Thoracic aorta (tissue), 2 donors: Measurements from ENCODE around the gene SIGLEC12. TPM values are rescaled to one million over a fixed set of nuclear protein-coding genes. Genes with fewer than 3 reads are reported as not detected.

Experiments
- ATAC-seq: fragments of 150-250 bp; one replicate; pipeline ENCODE4 v1.8.0; 2017; ENCODE audit warnings: low read depth; ENCODE audit not compliant: insufficient number of reproducible peaks, low FRiP score
- DNase-seq: peaks from one replicate; pipeline ENCODE4 v3.0.0-alpha.2; 2020; ENCODE audit warnings: low spot score
- H3K27ac ChIP-seq, 2 donors: fragments of 200-600 bp; sonication (generic); 1 replicate in 1 of 2; 2 replicates in 1 of 2; pipeline ENCODE4 v1.5.1; 2016; ENCODE audit warnings: mild to moderate bottlenecking in 2 of 2, moderate library complexity in 2 of 2
- H3K27me3 ChIP-seq: fragments of 200-600 bp; sonication (generic); replicated peaks from 2 replicates; pipeline ENCODE4 v1.6.0; 2016; ENCODE audit warnings: mild to moderate bottlenecking; ENCODE audit not compliant: insufficient read depth
- H3K36me3 ChIP-seq: fragments of 200-600 bp; sonication (generic); one replicate; pipeline ENCODE4 v1.5.1; 2016
- H3K4me1 ChIP-seq, 2 donors: fragments of 200-600 bp; sonication (generic); 1 replicate in 1 of 2; 2 replicates in 1 of 2; pipeline versions ENCODE4 v1.5.1 to v1.6.0; 2016; ENCODE audit warnings: low read depth in 2 of 2, mild to moderate bottlenecking in 1 of 2; ENCODE audit not compliant: control insufficient read depth in 1 of 2
- H3K4me3 ChIP-seq: fragments of 200-600 bp; sonication (generic); 2 replicates; pipeline ENCODE4 v1.5.1; 2016; ENCODE audit warnings: mild to moderate bottlenecking
- H3K9me3 ChIP-seq: fragments of 200-600 bp; sonication (generic); 2 replicates; pipeline ENCODE4 v1.5.1; 2016
- CTCF ChIP-seq: fragments of 200-600 bp; sonication (generic); IDR thresholded peaks from one replicate; pipeline ENCODE4 v1.5.1; 2019; ENCODE audit warnings: antibody characterized with exemption
- total RNA-seq, 2 donors: library from RNA; depleted of rRNA; stranded (reverse); fragments of >200 nt; gene quantifications; one replicate each; pipeline versions ENCODE4 v1.1.0 to v1.2.3, GENCODE V29; 2016

SIGLEC12 gene
- total RNA-seq, 2 donors from 2014 or later, result 2.2 TPM; not detected in 1

- ATAC-seq, result no peak
Measured at GRCh38 chr19:51490676-51491075, 10.9 kb downstream of the SIGLEC12 start.

GRCh38 chr19:51489113-51489512 is 12.5 kb downstream of the SIGLEC12 start:
- Histone ChIP-seq H3K4me3 (no peak overlapping the region), H3K27me3 (no peaks in the 10 kb centered on the region), H3K4me1 (no peaks in the 10 kb centered on the region), H3K36me3 (no peaks in the 10 kb centered on the region), H3K9me3 (no peaks in the 10 kb centered on the region), H3K27ac (no peak overlapping the region)
- ATAC-seq (no peak), DNase-seq (no peak)
- no peak for TF ChIP-seq CTCF

More at GRCh38 chr19:51490676-51491075, 10.9 kb downstream of the SIGLEC12 start:
- H3K4me1 ChIP-seq, result no peaks in the 10 kb centered on the region
- no peaks in the 10 kb centered on the region for H3K27me3 ChIP-seq
- TF ChIP-seq CTCF, result no peak
- H3K27ac ChIP-seq, result no peak overlapping the region
- no peaks in the 10 kb centered on the region for H3K36me3 ChIP-seq
- no peak for DNase-seq
- H3K4me3 ChIP-seq, result no peak overlapping the region
- H3K9me3 ChIP-seq, result no peaks in the 10 kb centered on the region

- ATAC-seq, result no peak
Measured at GRCh38 chr19:51488491-51488890, 13.1 kb downstream of the SIGLEC12 start.

GRCh38 chr19:51485960-51486660 is 15.5 kb downstream of the SIGLEC12 start:
- TF ChIP-seq CTCF, result no peak
- H3K4me3 ChIP-seq, result no peak overlapping the region
- H3K4me1 ChIP-seq, result no peaks in the 10 kb centered on the region
- no peaks in the 10 kb centered on the region for H3K9me3 ChIP-seq
- no peaks in the 10 kb centered on the region for H3K36me3 ChIP-seq
- DNase-seq, result no peak
- no peaks in the 10 kb centered on the region for H3K27me3 ChIP-seq
- ATAC-seq, result no peak
- H3K27ac ChIP-seq, result no peak overlapping the region

More at GRCh38 chr19:51488491-51488890, 13.1 kb downstream of the SIGLEC12 start:
- no peaks in the 10 kb centered on the region for H3K9me3 ChIP-seq
- no peak overlapping the region for H3K27ac ChIP-seq
- TF ChIP-seq CTCF, result no peak
- no peak overlapping the region for H3K4me3 ChIP-seq
- no peaks in the 10 kb centered on the region for H3K4me1 ChIP-seq
- DNase-seq, result no peak
- no peaks in the 10 kb centered on the region for H3K27me3 ChIP-seq
- H3K36me3 ChIP-seq, result no peaks in the 10 kb centered on the region

- DNase-seq (no peak), ATAC-seq (no peak)
- no peak overlapping the region for H3K27ac ChIP-seq
- no peak for TF ChIP-seq CTCF
- no peaks in the 10 kb centered on the region for H3K4me1 ChIP-seq
- H3K36me3 ChIP-seq, result no peaks in the 10 kb centered on the region
- H3K27me3 ChIP-seq, result no peaks in the 10 kb centered on the region
- no peaks in the 10 kb centered on the region for H3K9me3 ChIP-seq
- no peak overlapping the region for H3K4me3 ChIP-seq
Measured at GRCh38 chr19:51480590-51480989, 21.0 kb downstream of the SIGLEC12 start.
